SU-DHL-6 (cell line): ENCODE results near the gene MESP2.

ENCODE experiments used
- H2AFZ ChIP-seq: fragments of 200-600 bp; sonication (generic); 2 replicates; pipeline ENCODE4 v1.6.1; 2014; ENCODE audit warnings: low read depth, mild to moderate bottlenecking, moderate library complexity, mixed read lengths, antibody characterized with exemption, low read length; ENCODE audit not compliant: severe bottlenecking
- H3F3A ChIP-seq: fragments of 200-600 bp; shearing (Covaris generic); 2 replicates; pipeline ENCODE4 v1.6.0; 2016; ENCODE audit warnings: antibody characterized with exemption, mild to moderate bottlenecking; ENCODE audit not compliant: insufficient read depth
- H3K27ac ChIP-seq: fragments of 200-600 bp; sonication (generic); 2 replicates; pipeline ENCODE4 v1.5.1; 2016; ENCODE audit warnings: low read depth, mild to moderate bottlenecking, low read length, moderate library complexity, mixed read lengths
- H3K27me3 ChIP-seq: fragments of 200-600 bp; sonication (generic), shearing (Covaris generic); 2 replicates; pipeline ENCODE4 v1.6.0; 2014; ENCODE audit warnings: mild to moderate bottlenecking, low read length
- H3K36me3 ChIP-seq: fragments of 200-600 bp; sonication (generic); 2 replicates; pipeline ENCODE4 v1.6.1; 2014; ENCODE audit warnings: mild to moderate bottlenecking, low read length, mixed read lengths
- H3K4me2 ChIP-seq: fragments of 300-600, 200-600 bp; shearing (Covaris generic), sonication (generic); 2 replicates; pipeline ENCODE4 v1.6.0; 2014; ENCODE audit warnings: low read length, low read depth, mild to moderate bottlenecking; ENCODE audit not compliant: poor library complexity, severe bottlenecking
- H3K4me3 ChIP-seq: fragments of 200-600 bp; sonication (generic); 2 replicates; pipeline ENCODE4 v1.5.1; 2014; ENCODE audit warnings: antibody characterized with exemption, low read length, mild to moderate bottlenecking, mixed read lengths; ENCODE audit not compliant: insufficient read depth, poor library complexity, severe bottlenecking
- H3K79me2 ChIP-seq: fragments of 200-600 bp; sonication (generic); 2 replicates; pipeline ENCODE4 v1.6.1; 2014; ENCODE audit warnings: mild to moderate bottlenecking, low read length, moderate library complexity; ENCODE audit not compliant: insufficient read depth
- H3K9ac ChIP-seq: fragments of 200-600 bp; sonication (generic); 2 replicates; pipeline ENCODE4 v1.7.0; 2014; ENCODE audit warnings: mild to moderate bottlenecking, low read length
- H3K9me2 ChIP-seq: fragments of 200-600 bp; sonication (generic); replicated peaks from 2 replicates; pipeline ENCODE4 v1.6.1; 2014; ENCODE audit warnings: low read length; ENCODE audit not compliant: insufficient read depth
- H3K9me3 ChIP-seq: fragments of 200-600 bp; sonication (generic); 2 replicates; pipeline ENCODE4 v1.6.1; 2014; ENCODE audit warnings: low read length, mixed read lengths; ENCODE audit not compliant: insufficient read depth
- H4K20me1 ChIP-seq: fragments of 200-600 bp; sonication (generic); 2 replicates; pipeline ENCODE4 v1.6.1; 2014; ENCODE audit warnings: low read depth, mild to moderate bottlenecking, antibody characterized with exemption, low read length, moderate library complexity, mixed read lengths
- CTCF ChIP-seq: fragments of 200-600 bp; sonication (generic); IDR thresholded peaks from one replicate; pipeline ENCODE4 v1.5.1; 2017; ENCODE audit warnings: antibody characterized with exemption, mild to moderate bottlenecking, low read length, moderate library complexity; ENCODE audit not compliant: insufficient read depth, poor library complexity, severe bottlenecking
- EZH2phosphoT487 ChIP-seq: fragments of 200-600 bp; sonication (generic), shearing (Covaris generic); conservative IDR thresholded peaks from 2 replicates; pipeline ENCODE4 v1.6.1; 2018; ENCODE audit warnings: mild to moderate bottlenecking, antibody characterized with exemption, low read length, moderate library complexity, mixed read lengths

The MESP2 gene

GRCh38 chr15:89822951-89823711 is 47.0 kb downstream of the MESP2 start:
- Histone ChIP-seq H3K9me2 (no peaks in the 10 kb centered on the region), H3K79me2 (no peaks in the 10 kb centered on the region), H3K27me3 (no peaks in the 10 kb centered on the region), H3K4me3 (no peak overlapping the region), H2AFZ (no peak overlapping the region), H3K4me2 (no peak overlapping the region), H3K9ac (no peak overlapping the region), H3K36me3 (no peaks in the 10 kb centered on the region), H3K9me3 (no peaks in the 10 kb centered on the region), H3F3A (no peaks in the 10 kb centered on the region), H3K27ac (no peak overlapping the region), H4K20me1 (no peaks in the 10 kb centered on the region)
- TF ChIP-seq CTCF (no peak), EZH2phosphoT487 (no peak)

- no peaks in the 10 kb centered on the region for H4K20me1 ChIP-seq
- H3K4me2 ChIP-seq = no peak overlapping the region
- H3K9me2 ChIP-seq = no peaks in the 10 kb centered on the region
- H3K36me3 ChIP-seq = no peaks in the 10 kb centered on the region
- H2AFZ ChIP-seq = no peak overlapping the region
- no peak overlapping the region for H3K9ac ChIP-seq
- no peaks in the 10 kb centered on the region for H3F3A ChIP-seq
- TF ChIP-seq CTCF (no peak), EZH2phosphoT487 (no peak)
- no peak overlapping the region for H3K4me3 ChIP-seq
- H3K79me2 ChIP-seq = no peaks in the 10 kb centered on the region
- H3K27me3 ChIP-seq = no peaks in the 10 kb centered on the region
- no peak overlapping the region for H3K27ac ChIP-seq
- H3K9me3 ChIP-seq = no peaks in the 10 kb centered on the region
These were observed 47.9 kb downstream of the MESP2 start for GRCh38 chr15:89823836-89824606.

GRCh38 chr15:89824607-89824867 is 48.4 kb downstream of the MESP2 start:
- Histone ChIP-seq H2AFZ (no peak overlapping the region), H3K9me2 (no peaks in the 10 kb centered on the region), H4K20me1 (no peaks in the 10 kb centered on the region), H3K27me3 (no peaks in the 10 kb centered on the region), H3K27ac (no peak overlapping the region), H3K79me2 (no peaks in the 10 kb centered on the region), H3K4me3 (no peak overlapping the region), H3K9me3 (no peaks in the 10 kb centered on the region), H3K36me3 (no peaks in the 10 kb centered on the region), H3K4me2 (no peak overlapping the region), H3F3A (no peaks in the 10 kb centered on the region), H3K9ac (no peak overlapping the region)
- TF ChIP-seq EZH2phosphoT487 = no peak
- no peak for TF ChIP-seq CTCF
